ENCODE measurements around the gene DHRS2.
"Not testable (repeated sequence)": the region's sequence is repeated elsewhere in the genome, so short reads cannot be mapped to it uniquely, and the experiment has no call there.

The DHRS2 gene

GRCh38 chr14:23630687-23631086 lies 5.5 kb upstream of the DHRS2 start:
- TF ChIP-seq, protein P1, sequence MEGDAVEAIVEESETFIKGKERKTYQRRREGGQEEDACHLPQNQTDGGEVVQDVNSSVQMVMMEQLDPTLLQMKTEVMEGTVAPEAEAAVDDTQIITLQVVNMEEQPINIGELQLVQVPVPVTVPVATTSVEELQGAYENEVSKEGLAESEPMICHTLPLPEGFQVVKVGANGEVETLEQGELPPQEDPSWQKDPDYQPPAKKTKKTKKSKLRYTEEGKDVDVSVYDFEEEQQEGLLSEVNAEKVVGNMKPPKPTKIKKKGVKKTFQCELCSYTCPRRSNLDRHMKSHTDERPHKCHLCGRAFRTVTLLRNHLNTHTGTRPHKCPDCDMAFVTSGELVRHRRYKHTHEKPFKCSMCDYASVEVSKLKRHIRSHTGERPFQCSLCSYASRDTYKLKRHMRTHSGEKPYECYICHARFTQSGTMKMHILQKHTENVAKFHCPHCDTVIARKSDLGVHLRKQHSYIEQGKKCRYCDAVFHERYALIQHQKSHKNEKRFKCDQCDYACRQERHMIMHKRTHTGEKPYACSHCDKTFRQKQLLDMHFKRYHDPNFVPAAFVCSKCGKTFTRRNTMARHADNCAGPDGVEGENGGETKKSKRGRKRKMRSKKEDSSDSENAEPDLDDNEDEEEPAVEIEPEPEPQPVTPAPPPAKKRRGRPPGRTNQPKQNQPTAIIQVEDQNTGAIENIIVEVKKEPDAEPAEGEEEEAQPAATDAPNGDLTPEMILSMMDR (IDR thresholded peaks at IDR 0.05; ENCODE audit: extremely low read depth, insufficient read depth, missing control alignments), result no peak
- in situ Hi-C loops (cut with MboI; ENCODE audit: low pct_unique_long_range_greater_than_20kb, low sequenced_read_pairs, unreplicated experiment), result no loop called here
- DNase-seq (ENCODE audit: low spot score), result no peak

- in situ Hi-C loops (cut with MboI; ENCODE audit: low pct_unique_long_range_greater_than_20kb, low sequenced_read_pairs, unreplicated experiment), result no loop called here
- no peak for DNase-seq (ENCODE audit: low spot score)
- TF ChIP-seq, protein P1 (IDR thresholded peaks at IDR 0.05; ENCODE audit: extremely low read depth, insufficient read depth, missing control alignments), result no peak
Observed at GRCh38 chr14:23631234-23631633, 4.9 kb upstream of the DHRS2 start.

GRCh38 chr14:23631702-23632460 lies 4.3 kb upstream of the DHRS2 start:
- in situ Hi-C loops (cut with MboI; ENCODE audit: low pct_unique_long_range_greater_than_20kb, low sequenced_read_pairs, unreplicated experiment), result no loop called here
- DNase-seq (ENCODE audit: low spot score), result peak; percentile 84
- TF ChIP-seq, protein P1 (IDR thresholded peaks at IDR 0.05; ENCODE audit: extremely low read depth, insufficient read depth, missing control alignments), result peak; percentile 95

DNA sequence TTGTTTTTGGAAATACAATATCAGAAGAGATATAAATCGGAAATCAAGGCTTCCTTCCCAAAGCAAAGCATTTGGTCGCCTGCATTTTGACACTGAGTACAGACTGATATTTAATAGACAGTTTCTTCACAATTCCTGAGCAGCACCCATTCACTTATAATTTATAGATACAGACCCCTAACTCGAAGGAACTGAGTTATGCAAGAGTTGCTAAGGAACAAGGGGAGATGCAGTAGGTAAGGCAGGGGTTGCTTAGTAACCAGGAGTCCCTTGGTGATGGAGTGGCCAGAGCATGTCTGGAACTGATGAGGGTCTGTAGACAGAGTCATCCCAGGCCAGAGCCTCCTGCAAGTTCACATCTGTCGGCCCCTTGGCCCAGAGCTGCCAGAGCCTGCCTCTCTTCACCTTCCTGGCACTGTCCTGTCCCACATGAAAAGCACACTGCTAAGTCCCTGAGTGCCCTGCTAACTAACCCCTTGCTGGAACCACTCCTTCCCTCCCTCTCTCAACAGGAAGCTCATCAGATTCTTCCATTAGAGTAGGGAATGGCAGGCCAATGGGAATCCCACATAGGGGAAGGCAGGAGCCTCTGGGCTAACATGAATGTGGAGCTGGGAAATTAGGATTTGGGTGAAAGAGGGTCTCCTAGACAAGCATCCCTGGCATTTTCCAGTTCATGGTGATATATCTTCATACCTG lies 3.6 kb upstream of the DHRS2 start:
- DNase-seq (ENCODE audit: low spot score), result no peak
- in situ Hi-C loops (cut with MboI; ENCODE audit: low pct_unique_long_range_greater_than_20kb, low sequenced_read_pairs, unreplicated experiment), result no loop called here
- TF ChIP-seq, protein P1 (IDR thresholded peaks at IDR 0.05; ENCODE audit: extremely low read depth, insufficient read depth, missing control alignments), result no peak

DNA sequence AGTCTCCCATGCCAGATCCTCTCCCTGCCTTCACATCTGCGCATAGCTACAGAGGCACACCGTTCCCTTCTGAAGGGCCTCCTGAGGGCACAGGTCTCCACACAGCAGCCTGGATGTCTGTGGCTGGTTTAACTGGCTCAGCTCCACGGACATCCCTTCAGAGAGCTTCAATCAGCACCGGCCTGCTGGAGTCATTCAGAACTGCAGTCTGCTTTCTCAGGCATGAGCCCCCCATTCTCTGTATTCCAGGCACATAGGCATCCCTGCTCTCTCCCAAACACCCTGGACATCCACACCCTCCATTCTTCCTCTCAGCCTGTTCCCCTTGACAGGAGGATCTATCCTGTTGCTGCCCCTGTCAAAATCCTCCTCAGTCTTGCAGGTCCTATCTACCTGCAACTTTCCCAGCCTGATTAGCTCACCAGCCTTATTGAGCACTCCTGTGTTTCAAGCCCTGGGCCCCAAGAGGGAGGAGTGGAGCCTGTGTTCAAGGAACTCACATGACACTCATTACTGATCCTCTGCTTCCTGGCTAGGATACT lies 2.9 kb upstream of the DHRS2 start:
- no peak for DNase-seq (ENCODE audit: low spot score)
- in situ Hi-C loops (cut with MboI; ENCODE audit: low pct_unique_long_range_greater_than_20kb, low sequenced_read_pairs, unreplicated experiment), result no loop called here
- TF ChIP-seq, protein P1 (IDR thresholded peaks at IDR 0.05; ENCODE audit: extremely low read depth, insufficient read depth, missing control alignments), result no peak

DNA sequence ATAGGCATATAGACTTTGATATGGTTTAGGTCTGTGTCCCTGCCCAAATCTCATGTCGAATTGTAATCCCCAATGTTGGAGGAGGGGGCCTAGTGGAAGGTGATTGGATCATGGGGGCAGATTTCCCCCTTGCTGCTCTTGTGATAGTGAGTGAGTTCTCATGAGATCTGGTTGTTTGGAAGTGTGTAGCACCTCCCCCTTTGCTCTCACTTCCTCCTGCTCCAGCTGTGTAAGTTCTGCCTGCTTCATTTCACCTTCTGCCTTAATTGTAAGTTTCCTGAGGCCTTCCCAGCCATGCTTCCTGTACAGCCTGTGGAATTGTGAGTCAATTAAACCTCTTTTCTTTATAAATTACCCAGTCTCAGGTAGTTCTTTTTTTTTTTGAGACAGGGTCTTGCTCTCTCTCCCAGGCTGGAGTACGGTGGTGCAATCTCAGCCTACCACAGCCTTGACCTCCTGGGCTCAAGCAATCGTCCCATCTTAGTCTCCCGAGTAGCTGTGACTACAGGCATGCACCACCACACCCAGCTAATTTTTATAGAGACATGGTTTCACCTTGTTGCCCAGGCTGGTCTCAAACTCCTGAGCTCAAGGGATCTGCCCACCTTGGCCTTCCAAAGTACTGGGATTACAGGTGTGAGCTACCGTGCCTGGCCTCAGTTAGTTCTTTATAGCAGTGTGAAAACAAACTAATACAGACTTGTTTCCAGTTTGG lies 1.3 kb upstream of the DHRS2 start:
- DNase-seq (ENCODE audit: low spot score); in situ Hi-C loops (cut with MboI; ENCODE audit: low pct_unique_long_range_greater_than_20kb, low sequenced_read_pairs, unreplicated experiment): not testable (repeated sequence)

- DNase-seq (ENCODE audit: low spot score); in situ Hi-C loops (cut with MboI; ENCODE audit: low pct_unique_long_range_greater_than_20kb, low sequenced_read_pairs, unreplicated experiment): not testable (repeated sequence)
Observed at GRCh38 chr14:23637312-23637654, 1.1 kb downstream of the DHRS2 start.

DNA sequence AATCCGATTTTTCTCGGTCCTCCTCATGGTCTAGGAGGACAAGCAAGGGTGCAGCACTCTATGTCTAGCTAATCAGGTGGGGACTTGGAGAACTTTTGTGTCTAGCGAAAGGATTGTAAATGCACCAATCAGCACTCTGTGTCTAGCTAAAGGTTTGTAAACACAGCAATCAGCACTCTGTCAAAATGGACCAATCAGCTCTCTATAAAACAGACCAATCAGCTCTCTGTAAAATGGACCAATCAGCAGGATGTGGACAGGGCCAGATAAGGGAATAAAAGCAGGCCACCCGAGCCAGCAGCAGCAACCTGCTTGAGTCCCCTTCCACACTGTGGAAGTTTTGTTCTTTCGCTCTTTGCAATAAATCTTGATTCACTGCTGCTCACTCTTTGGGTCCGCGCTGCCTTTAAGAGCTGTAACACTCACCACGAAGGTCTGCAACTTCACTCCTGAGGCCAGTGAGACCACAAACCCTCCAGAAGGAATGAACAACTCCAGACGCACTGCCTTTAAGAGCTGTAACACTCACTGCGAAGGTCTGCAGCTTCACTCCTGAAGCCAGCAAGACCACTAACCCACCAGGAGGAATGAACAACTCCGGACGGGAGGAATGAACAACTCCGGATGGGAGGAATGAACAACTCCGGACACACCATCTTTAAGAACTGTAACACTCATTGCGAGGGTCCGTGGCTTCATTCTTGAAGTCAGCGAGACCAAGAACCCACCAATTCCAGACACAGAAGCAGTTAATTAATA lies 1.7 kb downstream of the DHRS2 start:
- in situ Hi-C loops (cut with MboI; ENCODE audit: low pct_unique_long_range_greater_than_20kb, low sequenced_read_pairs, unreplicated experiment); DNase-seq (ENCODE audit: low spot score): not testable (repeated sequence)
